Rectal smooth muscle tissue (tissue), 1 donor: ENCODE results near the gene OTC.

Experiments
- H3K27ac ChIP-seq: one replicate; pipeline ENCODE4 v1.7.0; 2013; ENCODE audit warnings: low read depth, low read length, inconsistent platforms
- H3K27me3 ChIP-seq: one replicate; pipeline ENCODE4 v1.7.0; 2013; ENCODE audit warnings: low read length; ENCODE audit not compliant: control insufficient read depth, insufficient read depth
- H3K36me3 ChIP-seq: one replicate; pipeline ENCODE4 v1.7.0; 2013; ENCODE audit warnings: low read length; ENCODE audit not compliant: control insufficient read depth, insufficient read depth
- H3K4me1 ChIP-seq: one replicate; pipeline ENCODE4 v1.7.0; 2013; ENCODE audit warnings: low read length; ENCODE audit not compliant: control insufficient read depth, insufficient read depth
- H3K4me3 ChIP-seq: one replicate; pipeline ENCODE4 v1.7.0; 2013; ENCODE audit warnings: low read length
- H3K9ac ChIP-seq: one replicate; pipeline ENCODE4 v1.7.0; 2013; ENCODE audit warnings: low read length

Gene OTC

DNA sequence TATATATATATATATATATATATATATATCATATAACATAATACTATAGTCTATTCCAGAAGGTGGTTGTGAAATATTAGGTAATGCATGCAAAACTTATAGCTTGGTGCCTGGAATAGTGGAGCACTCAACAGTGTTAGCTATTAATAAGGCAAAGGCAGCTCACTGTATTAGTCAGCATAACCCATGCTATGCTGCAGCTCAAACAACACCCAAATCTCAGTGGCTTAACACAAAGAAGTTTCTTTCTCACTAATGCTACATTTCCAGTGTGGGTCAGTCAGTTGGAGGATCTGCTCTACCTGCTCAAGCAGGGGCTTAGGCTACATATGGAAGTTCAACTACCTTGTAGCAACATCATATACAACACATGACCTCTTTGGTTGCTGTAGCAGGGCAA, 19.9 kb upstream of the OTC start:
- Histone ChIP-seq H3K4me1 (no peaks in the 10 kb centered on the region), H3K36me3 (no peaks in the 10 kb centered on the region), H3K27ac (no peak overlapping the region), H3K9ac (no peak overlapping the region), H3K4me3 (no peak overlapping the region), H3K27me3 (no peaks in the 10 kb centered on the region)

DNA sequence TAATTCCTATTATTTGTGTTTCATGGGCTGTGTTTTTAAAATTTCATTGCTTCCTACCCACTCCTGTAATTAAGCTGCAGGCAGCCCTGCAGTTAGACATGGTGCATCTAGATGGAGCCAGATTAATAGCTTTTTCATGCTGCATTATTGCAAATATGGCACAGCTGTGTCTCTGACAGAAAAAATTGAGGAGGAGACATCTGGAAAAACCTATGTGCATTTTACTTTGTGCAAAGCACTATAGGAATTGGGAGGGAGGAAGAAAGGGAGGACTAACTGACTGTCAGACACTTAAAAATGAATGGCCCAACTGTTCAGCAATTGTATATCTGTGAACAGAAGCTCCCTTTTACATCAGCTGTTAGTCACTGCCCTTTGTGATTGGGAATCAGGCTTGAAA, 17.0 kb upstream of the OTC start:
- Histone ChIP-seq H3K27ac (no peak overlapping the region), H3K4me1 (no peaks in the 10 kb centered on the region), H3K4me3 (no peak overlapping the region), H3K27me3 (no peaks in the 10 kb centered on the region), H3K36me3 (no peaks in the 10 kb centered on the region), H3K9ac (no peak overlapping the region)

DNA sequence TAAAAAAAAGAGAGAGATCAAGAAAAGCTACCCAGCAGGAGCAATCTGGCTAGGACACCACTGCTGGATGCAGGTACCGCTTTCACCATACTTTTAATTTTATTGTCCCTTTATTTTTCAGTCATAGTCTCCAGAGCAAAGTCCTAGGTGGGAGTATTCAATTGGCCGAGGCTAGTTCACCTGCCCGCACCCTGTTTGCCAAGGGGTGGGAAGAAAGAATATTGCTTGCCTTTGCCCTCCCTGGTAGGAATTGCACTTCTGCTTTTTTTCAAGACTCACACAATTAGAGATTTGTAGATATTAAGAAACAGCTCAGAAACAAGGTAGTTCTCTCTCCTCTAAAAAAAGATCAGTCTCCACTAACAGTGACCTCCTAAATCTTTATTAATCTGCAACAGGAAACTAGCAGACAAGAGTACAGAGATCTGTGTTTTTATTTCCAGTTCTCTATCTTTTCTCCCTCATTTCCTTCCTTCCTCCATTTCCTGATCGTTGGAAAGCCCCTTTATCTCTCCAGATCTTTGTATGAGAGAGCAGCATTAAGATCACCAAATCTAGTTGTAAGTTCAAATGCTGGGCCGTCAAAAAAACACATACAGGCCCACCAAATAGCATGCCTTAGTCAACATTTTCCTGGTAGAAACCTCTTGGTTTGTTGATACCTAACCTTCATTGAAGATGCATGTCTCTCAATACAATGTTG, 15.7 kb upstream of the OTC start:
- H3K4me3 ChIP-seq: no peak overlapping the region
- H3K4me1 ChIP-seq: no peaks in the 10 kb centered on the region
- H3K27me3 ChIP-seq: no peaks in the 10 kb centered on the region
- no peak overlapping the region for H3K9ac ChIP-seq
- H3K27ac ChIP-seq: no peak overlapping the region
- no peaks in the 10 kb centered on the region for H3K36me3 ChIP-seq

DNA sequence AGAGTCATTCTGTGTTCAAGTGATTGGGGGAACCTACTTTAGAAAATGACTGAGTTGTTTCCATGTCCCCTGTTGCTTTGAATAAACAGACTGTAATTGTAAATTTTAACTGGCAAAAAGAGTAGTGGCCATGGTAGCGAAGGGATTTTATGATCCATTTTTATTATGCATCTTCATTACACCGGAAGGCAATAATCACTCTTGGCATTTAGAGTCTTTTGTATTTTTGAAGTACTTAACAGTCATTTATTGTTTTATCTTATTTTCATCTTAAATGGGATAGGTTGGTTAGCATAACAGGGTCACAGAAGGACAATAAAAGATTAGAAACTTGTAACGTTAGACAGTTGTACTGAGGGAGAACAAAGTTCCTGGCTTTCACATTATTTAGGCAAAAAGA, 11.0 kb upstream of the OTC start:
- Histone ChIP-seq H3K4me3 (no peak overlapping the region), H3K27ac (no peak overlapping the region), H3K36me3 (no peaks in the 10 kb centered on the region), H3K27me3 (no peaks in the 10 kb centered on the region), H3K9ac (no peak overlapping the region), H3K4me1 (no peaks in the 10 kb centered on the region)

DNA sequence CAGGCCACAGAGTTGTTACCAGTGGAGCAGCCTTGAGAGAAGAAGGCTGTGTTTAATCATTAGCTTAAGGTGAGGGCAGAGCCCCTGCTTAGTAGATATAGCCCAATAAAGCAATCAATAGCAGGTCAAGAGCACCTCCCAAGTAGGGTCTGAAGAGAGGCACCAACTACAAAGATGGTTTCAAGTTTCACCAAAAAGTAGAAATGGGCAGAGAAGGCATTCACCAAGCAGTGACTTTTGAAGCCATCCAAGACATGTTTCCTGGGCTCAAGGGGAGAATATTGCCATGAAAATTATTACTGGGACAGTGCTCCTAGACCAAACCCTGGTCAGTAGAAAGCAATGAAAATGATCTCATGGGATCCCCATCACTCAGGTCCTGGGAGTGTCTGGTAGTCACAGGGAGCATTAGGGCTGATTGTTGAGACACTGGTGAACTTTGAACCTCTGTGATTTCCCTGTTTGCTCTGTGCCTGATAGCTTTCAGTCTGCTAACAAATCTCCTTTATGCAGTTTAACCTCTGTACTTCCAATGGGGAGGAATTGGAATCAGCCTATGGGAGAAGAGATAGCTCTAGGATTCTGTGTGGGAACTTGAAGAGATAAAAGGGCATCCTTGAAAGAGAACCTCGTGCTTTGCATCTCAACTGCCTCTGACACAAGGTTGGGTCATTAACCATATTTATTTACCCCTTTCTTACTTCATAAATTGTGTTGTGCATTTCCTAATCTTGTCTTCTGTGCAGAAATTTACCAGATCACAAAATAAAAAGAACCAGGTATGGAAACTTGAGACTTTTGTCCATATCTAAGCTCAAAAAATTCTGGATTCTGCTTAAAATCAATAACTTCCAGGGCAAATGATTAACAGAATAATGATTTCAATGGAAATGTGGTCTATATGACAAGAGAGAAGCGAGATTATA, 9.3 kb upstream of the OTC start:
- no peaks in the 10 kb centered on the region for H3K36me3 ChIP-seq

DNA sequence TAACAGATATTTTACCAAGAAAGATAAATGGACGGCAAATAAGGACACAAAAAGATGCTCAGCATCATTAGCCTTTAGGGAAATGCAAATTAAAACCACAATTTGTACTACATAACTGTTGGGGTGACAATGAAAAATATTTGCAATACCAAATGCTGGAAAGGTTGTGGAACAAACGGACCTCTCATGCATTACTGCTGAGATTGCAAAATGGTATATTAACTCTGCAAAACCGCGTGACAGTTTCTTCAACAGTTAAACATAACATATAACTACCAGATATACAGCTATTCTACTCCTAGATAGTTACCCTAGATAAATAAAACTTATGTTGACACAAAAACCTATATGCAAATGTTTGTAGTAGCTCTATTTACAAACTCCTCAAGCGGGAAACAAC, 6.3 kb upstream of the OTC start:
- Histone ChIP-seq H3K36me3 (no peaks in the 10 kb centered on the region), H3K27ac (no peak overlapping the region), H3K27me3 (no peaks in the 10 kb centered on the region), H3K4me3 (no peak overlapping the region), H3K9ac (no peak overlapping the region), H3K4me1 (no peaks in the 10 kb centered on the region)

More for the DNA sequence above, 9.3 kb upstream of the OTC start:
- Histone ChIP-seq H3K4me1 (no peaks in the 10 kb centered on the region), H3K27ac (no peak overlapping the region), H3K27me3 (no peaks in the 10 kb centered on the region), H3K9ac (no peak overlapping the region), H3K4me3 (no peak overlapping the region)

DNA sequence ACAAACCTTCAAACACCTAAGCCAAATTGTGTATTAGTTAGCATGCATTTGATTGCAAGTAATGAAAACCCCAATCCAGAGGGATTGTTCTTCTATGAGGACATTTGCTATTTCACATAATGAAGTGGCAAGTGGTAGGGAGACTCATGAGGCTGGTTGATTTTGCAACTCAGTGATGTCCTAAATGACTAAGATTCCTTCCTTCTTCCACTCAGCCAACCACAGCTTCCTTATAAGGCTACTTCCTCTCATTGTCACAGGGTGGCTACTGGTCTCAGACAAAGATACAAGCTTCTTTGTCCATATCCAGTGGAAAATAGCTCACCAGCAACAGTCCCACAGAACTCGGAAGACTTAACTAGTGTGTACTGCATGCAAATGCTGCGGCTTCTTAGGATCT, 5.3 kb upstream of the OTC start:
- no peaks in the 10 kb centered on the region for H3K4me1 ChIP-seq
- no peaks in the 10 kb centered on the region for H3K27me3 ChIP-seq
- no peaks in the 10 kb centered on the region for H3K36me3 ChIP-seq
- H3K4me3 ChIP-seq: no peak overlapping the region
- no peak overlapping the region for H3K27ac ChIP-seq
- H3K9ac ChIP-seq: no peak overlapping the region

DNA sequence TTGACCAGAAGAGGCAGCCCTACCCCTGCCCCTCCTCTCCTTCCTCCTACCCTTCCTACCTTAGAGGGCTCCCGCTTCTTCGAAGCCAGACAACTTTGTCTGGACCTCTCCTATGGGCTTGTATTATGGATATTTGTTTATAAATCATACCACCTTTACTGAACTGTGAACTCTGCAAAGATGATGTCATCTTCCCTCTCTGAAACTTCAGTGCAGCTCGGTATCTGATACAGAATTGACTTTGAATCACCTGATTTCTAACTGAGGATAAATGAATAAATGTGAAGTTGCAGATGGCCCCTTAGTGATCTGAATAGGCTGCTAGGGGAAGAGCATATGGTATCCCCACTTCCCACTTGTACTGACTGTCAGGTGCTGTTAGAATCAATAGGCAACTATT, 1.1 kb upstream of the OTC start:
- no peak overlapping the region for H3K4me3 ChIP-seq
- no peaks in the 10 kb centered on the region for H3K4me1 ChIP-seq
- no peaks in the 10 kb centered on the region for H3K36me3 ChIP-seq
- no peak overlapping the region for H3K9ac ChIP-seq
- no peaks in the 10 kb centered on the region for H3K27me3 ChIP-seq
- no peak overlapping the region for H3K27ac ChIP-seq

DNA sequence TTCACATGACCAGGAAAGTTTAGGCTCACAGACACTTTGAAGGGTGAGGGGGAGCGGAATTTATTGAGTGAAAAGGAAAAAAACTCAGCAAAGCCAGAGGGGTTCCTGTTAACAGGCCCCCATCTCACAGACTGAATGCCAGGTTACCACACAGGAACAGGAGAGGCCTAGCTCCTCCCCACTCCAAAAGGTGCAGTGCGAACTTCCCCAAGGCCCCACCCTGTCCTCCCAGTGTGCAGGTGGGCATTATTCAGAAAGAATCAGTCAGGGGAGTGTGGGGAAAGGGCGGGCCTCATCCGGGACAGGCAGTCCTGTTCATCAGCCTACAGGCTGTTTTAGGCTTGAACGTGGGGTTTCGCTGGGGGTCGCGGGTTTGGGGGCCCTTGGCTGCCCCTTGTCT, 4.0 kb downstream of the OTC start:
- no peak overlapping the region for H3K27ac ChIP-seq

DNA sequence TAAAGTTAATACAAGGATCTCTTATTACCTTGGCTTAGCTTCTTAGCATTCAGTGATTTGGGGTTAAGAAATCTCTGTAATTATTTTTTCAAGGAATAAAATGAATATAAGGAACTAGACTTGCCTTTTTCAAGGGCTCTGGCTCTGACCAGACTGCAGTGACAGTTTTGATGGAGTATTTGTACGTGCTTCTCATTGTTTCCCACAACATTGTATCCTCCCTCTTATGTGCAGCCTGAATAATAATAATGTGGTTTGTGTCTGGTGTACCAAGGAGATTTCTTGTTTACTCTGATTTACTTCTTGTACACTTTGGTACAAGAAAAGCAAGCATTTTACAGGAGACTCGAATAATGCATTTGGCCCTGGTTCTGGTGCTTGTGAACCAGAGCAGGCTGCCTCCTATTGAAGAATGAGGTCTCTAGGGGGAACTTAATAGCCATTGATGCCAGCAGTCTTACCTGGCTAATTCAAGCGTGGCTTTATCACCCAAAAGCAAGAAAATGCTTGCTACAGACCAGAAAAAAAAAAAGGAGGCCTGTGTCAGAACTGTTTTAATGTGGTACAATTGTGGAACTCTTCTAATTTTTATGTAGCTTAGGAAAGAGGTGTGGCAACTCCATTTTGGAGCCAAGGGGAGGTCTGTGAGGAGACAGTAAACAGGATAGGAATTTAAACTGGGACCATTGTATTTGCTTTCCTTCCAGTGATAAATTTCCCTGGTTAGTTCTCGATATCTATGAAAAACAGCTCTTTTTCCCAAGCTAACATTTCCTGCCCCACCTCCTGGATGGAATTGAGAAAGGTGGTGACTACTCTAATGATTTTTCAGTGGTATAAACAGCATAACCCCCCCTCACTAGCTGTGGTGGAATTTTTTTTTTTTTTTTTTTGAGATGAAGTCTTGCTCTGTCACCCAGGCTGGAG, 5.6 kb downstream of the OTC start:
- no peaks in the 10 kb centered on the region for H3K36me3 ChIP-seq
- H3K27me3 ChIP-seq: no peaks in the 10 kb centered on the region
- H3K4me1 ChIP-seq: no peaks in the 10 kb centered on the region
- H3K27ac ChIP-seq: no peak overlapping the region
- no peak overlapping the region for H3K9ac ChIP-seq
- no peak overlapping the region for H3K4me3 ChIP-seq

More for the DNA sequence above, 4.0 kb downstream of the OTC start:
- Histone ChIP-seq H3K4me3 (no peak overlapping the region), H3K4me1 (no peaks in the 10 kb centered on the region), H3K36me3 (no peaks in the 10 kb centered on the region), H3K27me3 (no peaks in the 10 kb centered on the region), H3K9ac (no peak overlapping the region)

DNA sequence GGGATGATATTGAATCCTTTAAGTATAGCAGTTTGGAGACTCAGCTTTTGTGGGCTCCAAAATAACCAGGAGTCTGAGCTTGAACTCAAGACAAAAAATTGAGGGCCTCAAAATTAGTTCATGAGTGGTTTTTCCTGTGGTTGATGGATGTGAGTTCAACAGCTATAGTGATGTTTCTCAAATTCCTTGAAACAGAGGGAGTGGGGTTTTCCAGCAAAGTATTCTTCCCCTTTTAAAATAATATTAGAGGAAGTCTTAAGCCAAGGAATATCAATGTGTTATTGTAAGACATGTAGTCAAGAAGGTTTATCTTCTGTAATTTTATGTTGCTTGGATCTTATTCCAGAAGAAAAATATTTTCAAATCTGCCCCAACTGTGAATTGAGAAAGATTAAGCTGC, 10.6 kb downstream of the OTC start:
- Histone ChIP-seq H3K27me3 (no peaks in the 10 kb centered on the region), H3K9ac (no peak overlapping the region), H3K4me3 (no peak overlapping the region), H3K27ac (no peak overlapping the region), H3K36me3 (no peaks in the 10 kb centered on the region), H3K4me1 (no peaks in the 10 kb centered on the region)

DNA sequence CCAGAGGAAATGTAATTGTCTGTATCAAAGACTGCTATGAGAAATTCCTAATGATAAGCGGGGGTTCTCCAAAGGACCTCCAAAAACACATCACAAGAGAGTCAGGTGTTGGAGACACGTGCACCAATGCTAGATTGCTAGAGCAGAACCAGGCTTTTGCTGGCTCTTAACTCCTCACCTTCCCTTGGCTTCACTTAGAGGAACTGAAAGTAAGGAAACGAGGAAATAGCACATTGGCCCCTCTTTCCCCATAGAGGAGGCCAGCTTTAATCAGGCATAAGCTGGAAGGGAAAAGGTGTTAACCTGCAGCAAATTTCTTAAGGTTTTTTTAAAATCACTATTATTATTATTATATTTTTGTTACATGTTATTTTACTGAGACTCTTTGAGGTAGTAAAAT, 13.6 kb downstream of the OTC start:
- H3K27ac ChIP-seq: no peak overlapping the region
- no peak overlapping the region for H3K4me3 ChIP-seq
- H3K4me1 ChIP-seq: no peaks in the 10 kb centered on the region
- no peak overlapping the region for H3K9ac ChIP-seq
- H3K27me3 ChIP-seq: no peaks in the 10 kb centered on the region
- H3K36me3 ChIP-seq: no peaks in the 10 kb centered on the region
